Measurements from ENCODE around the gene CYBC1. TPM values are rescaled to one million over a fixed set of nuclear protein-coding genes. Genes with fewer than 3 reads are reported as not detected.

The CYBC1 gene
- total RNA-seq, 2 experiments from 2014 or later, result 470 to 679 TPM

- TF ChIP-seq EZH2phosphoT487 (IDR thresholded peaks at IDR 0.05; ENCODE audit: borderline replicate concordance, low read depth, low read length) (no peak), CTCF (conservative IDR thresholded peaks at IDR 0.05; ENCODE audit: low read length) (no peak)
- peaks cover 60% of the 10 kb centered on the region for H3K36me3 ChIP-seq (ENCODE audit: insufficient read depth, low read length)
- no peak for DNase-seq (ENCODE audit: low spot score)
- H3K79me2 ChIP-seq (ENCODE audit: insufficient read depth, low read depth, low read length), result no peaks in the 10 kb centered on the region
- no peak overlapping the region for H3K4me2 ChIP-seq (ENCODE audit: low read length)
- no TSS peak for BruUV-seq (replicated peaks)
- peaks cover 19% of the 10 kb centered on the region for H3K4me1 ChIP-seq (ENCODE audit: insufficient read depth, low read length, poor library complexity, severe bottlenecking)
- no peaks in the 10 kb centered on the region for H3K9me3 ChIP-seq (ENCODE audit: low read length)
- H2AFZ ChIP-seq (ENCODE audit: low read length), result no peak overlapping the region
- H3K4me3 ChIP-seq (ENCODE audit: low read depth, low read length, poor library complexity, severe bottlenecking), result no peak overlapping the region
- CTCF ChIA-PET (ENCODE audit: unreplicated experiment), result no interaction called here
- no peaks in the 10 kb centered on the region for H4K20me1 ChIP-seq (ENCODE audit: insufficient read depth, low read length)
- H3K9me2 ChIP-seq (ENCODE audit: insufficient read depth, low read length), result no peaks in the 10 kb centered on the region
- no peak overlapping the region for H3K27ac ChIP-seq (ENCODE audit: low read depth, low read length, poor library complexity, severe bottlenecking)
- intact Hi-C loops (cut with micrococcal nuclease; ENCODE audit: unreplicated experiment), result no loop called here
- POLR2A ChIA-PET, result interaction anchor here (0.8 kb wide), 1 partner anchor 11 kb away, joined by 3 read pairs; no protein-coding TSS in a partner anchor
Observed at GRCh38 chr17:82487910-82488309, 37.4 kb upstream of the CYBC1 start.

GRCh38 chr17:82486231-82487094 lies 35.9 kb upstream of the CYBC1 start:
- BruUV-seq (replicated peaks), result no TSS peak
- TF ChIP-seq EZH2phosphoT487 (IDR thresholded peaks at IDR 0.05; ENCODE audit: borderline replicate concordance, low read depth, low read length) (no peak), CTCF (conservative IDR thresholded peaks at IDR 0.05; ENCODE audit: low read length) (no peak)
- Histone ChIP-seq H3K4me1 (ENCODE audit: insufficient read depth, low read length, poor library complexity, severe bottlenecking) (peaks cover 19% of the 10 kb centered on the region), H3K27ac (ENCODE audit: low read depth, low read length, poor library complexity, severe bottlenecking) (no peak overlapping the region), H3K9me2 (ENCODE audit: insufficient read depth, low read length) (no peaks in the 10 kb centered on the region), H2AFZ (ENCODE audit: low read length) (no peak overlapping the region), H4K20me1 (ENCODE audit: insufficient read depth, low read length) (no peaks in the 10 kb centered on the region), H3K9me3 (ENCODE audit: low read length) (no peaks in the 10 kb centered on the region), H3K79me2 (ENCODE audit: insufficient read depth, low read depth, low read length) (no peaks in the 10 kb centered on the region), H3K36me3 (ENCODE audit: insufficient read depth, low read length) (peaks cover 74% of the 10 kb centered on the region), H3K4me3 (ENCODE audit: low read depth, low read length, poor library complexity, severe bottlenecking) (no peak overlapping the region), H3K4me2 (ENCODE audit: low read length) (no peak overlapping the region)
- ChIA-PET POLR2A (no interaction called here), CTCF (ENCODE audit: unreplicated experiment) (interaction anchor here (0.6 kb wide), 1 partner anchor 9 kb away, joined by 3 read pairs; no protein-coding TSS in a partner anchor)
- intact Hi-C loops (cut with micrococcal nuclease; ENCODE audit: unreplicated experiment), result no loop called here
- DNase-seq (ENCODE audit: low spot score), result no peak

GRCh38 chr17:82483836-82484235 lies 33.3 kb upstream of the CYBC1 start:
- H4K20me1 ChIP-seq (ENCODE audit: insufficient read depth, low read length), result no peaks in the 10 kb centered on the region
- POLR2A ChIA-PET, result no interaction called here
- H3K9me2 ChIP-seq (ENCODE audit: insufficient read depth, low read length), result no peaks in the 10 kb centered on the region
- no peak overlapping the region for H3K27ac ChIP-seq (ENCODE audit: low read depth, low read length, poor library complexity, severe bottlenecking)
- no peak overlapping the region for H3K4me2 ChIP-seq (ENCODE audit: low read length)
- H3K79me2 ChIP-seq (ENCODE audit: insufficient read depth, low read depth, low read length), result no peaks in the 10 kb centered on the region
- H3K4me3 ChIP-seq (ENCODE audit: low read depth, low read length, poor library complexity, severe bottlenecking), result no peak overlapping the region
- CTCF ChIA-PET (ENCODE audit: unreplicated experiment), result no interaction called here
- no peaks in the 10 kb centered on the region for H3K9me3 ChIP-seq (ENCODE audit: low read length)
- no peak overlapping the region for H2AFZ ChIP-seq (ENCODE audit: low read length)
- no peaks in the 10 kb centered on the region for H3K4me1 ChIP-seq (ENCODE audit: insufficient read depth, low read length, poor library complexity, severe bottlenecking)
- TF ChIP-seq EZH2phosphoT487 (IDR thresholded peaks at IDR 0.05; ENCODE audit: borderline replicate concordance, low read depth, low read length) (no peak), CTCF (conservative IDR thresholded peaks at IDR 0.05; ENCODE audit: low read length) (no peak)
- H3K36me3 ChIP-seq (ENCODE audit: insufficient read depth, low read length), result peaks cover 90% of the 10 kb centered on the region
- intact Hi-C loops (cut with micrococcal nuclease; ENCODE audit: unreplicated experiment), result no loop called here
- no peak for DNase-seq (ENCODE audit: low spot score)
- BruUV-seq (replicated peaks), result no TSS peak
